GM21717 (cell line): Measurements from ENCODE around the gene C2CD2.
A peak's percentile ranks its signal among the peaks of the same experiment; 100 is the strongest.

Experiments used
- ATAC-seq: cut with Tn5 transposase; IDR thresholded peaks from one replicate; pipeline ENCODE4 v1.9.1; 2021; ENCODE audit warnings: mild to moderate bottlenecking, moderate library complexity; ENCODE audit not compliant: unreplicated experiment

Gene C2CD2

DNA sequence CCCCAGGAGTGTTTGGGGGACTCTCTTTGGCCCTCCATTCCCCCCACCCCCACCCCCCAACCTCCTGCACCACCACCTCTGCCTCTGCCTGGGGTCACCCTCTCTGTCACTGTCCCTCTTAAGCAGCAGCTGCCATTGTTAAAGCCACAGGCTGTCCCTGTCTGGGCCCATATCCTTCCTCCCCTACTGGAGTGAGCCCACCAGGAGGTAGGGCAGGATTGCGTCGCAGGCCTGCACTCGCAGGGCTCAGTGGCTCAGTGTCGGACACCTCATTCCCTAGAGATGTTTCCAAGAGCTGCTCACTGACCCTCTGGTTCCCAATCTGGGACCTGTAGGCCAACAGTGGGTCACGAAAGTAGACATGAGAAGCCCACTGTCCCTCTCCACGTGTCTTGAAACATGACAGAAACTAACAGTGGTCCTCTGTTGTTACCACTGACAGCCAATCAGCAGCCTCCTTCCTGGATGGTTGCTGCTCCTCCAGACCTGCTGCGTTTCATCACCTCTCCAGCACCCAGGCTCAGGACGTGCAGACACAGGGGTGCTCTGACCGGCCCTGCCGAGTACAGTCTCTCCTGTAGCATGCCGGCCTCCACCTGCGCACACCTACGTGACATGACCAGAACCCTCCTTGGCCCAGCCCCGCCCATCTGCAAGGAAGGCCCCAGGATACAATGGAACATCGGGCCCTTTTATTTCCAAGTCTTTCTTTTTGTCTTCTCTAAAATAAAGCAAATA is 82.4 kb downstream of the C2CD2 start:
- ATAC-seq = no peak

DNA sequence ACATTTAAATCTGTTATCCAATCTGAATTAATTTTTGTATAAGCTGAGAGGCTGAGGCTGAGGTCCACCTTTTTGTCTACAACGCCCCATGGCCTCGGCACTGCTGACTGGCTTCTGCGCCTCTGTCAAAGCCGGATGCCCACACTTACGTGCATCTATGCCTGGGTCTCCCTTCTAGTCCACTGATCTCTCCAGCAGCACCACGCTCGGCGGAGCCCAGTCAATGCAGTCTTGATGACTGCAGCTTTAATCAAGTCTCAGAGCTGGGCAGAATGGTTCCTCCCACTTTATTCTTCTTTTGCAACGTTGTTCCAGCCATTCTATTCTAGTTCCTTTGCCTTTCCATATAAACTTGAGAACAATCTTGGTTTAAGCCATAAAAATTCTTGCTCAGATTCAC is 84.0 kb downstream of the C2CD2 start:
- ATAC-seq = no peak

DNA sequence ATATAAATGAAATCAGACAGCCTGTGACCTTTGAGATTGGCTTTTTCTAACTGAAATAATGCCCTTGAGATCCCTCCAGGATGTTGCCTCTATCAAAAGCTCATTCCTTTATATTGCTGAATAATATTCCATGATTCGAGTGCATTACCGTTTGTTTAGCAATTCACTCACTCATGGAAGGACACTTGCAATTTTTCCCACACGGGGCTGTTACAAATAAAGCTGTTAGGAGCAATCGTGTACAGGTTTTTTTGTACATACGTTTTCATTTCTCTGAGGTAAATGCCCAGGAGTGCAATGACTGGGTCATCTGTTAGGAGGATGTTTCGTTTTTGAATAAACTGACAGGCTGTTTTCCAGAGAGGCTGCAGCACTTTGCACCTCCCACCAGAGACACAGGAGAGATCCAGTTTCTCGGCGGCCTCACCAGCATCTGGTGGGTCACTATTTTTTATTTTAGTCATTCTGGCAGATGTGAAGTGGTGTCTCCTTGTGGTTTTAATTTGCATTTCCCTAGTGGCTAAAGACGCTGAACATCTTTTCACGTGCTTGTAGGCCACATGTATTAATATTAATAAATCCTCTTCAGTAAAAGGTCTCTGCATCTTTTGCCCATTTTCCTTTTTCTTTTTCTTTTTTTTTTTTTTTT is 85.6 kb downstream of the C2CD2 start:
- ATAC-seq = peak; percentile 42

DNA sequence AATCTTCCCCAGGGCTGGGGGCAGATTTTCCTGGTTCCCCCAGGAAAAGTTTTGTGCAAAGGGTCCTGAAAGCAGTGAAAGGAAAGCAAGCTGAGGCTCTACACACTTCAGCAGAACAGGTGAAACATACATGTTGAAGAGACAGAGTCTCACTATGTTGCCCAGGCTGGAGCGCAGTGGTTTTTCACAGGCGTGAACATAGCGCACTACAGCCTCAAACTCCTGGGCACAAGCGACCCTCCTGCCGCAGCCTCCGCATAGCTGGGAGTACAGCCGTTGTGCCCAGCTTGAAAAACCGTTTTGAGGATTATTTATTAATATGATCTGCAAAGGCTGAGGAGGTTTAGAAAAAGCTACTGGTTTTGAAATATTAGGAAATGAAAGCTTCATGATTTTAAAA is 86.5 kb downstream of the C2CD2 start:
- no peak for ATAC-seq

DNA sequence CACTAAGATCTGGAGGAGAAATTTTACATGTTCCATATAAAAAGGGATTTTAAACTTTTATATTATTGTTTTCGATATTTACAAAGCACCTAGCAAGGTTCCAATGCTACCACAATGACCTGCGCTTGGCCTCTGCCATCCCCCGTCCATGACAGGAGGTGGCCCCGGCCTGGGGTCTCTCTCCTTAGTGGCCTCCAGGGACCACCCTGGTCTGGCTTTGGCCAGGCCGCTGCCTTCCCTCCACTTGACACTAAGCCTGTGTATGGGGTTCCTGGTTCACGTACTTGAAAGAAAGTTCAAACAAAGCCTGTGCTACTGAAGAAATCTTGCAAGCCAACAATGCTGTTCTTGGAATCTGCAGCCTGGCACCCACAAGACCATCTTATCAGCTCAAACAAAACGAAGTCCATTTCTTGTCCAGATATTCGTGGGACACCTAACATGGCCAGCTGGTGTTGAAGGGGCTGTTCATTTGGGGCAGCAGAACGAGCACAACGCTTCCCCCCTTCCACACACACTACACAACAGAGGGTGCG is 87.5 kb downstream of the C2CD2 start:
- ATAC-seq = no peak

DNA sequence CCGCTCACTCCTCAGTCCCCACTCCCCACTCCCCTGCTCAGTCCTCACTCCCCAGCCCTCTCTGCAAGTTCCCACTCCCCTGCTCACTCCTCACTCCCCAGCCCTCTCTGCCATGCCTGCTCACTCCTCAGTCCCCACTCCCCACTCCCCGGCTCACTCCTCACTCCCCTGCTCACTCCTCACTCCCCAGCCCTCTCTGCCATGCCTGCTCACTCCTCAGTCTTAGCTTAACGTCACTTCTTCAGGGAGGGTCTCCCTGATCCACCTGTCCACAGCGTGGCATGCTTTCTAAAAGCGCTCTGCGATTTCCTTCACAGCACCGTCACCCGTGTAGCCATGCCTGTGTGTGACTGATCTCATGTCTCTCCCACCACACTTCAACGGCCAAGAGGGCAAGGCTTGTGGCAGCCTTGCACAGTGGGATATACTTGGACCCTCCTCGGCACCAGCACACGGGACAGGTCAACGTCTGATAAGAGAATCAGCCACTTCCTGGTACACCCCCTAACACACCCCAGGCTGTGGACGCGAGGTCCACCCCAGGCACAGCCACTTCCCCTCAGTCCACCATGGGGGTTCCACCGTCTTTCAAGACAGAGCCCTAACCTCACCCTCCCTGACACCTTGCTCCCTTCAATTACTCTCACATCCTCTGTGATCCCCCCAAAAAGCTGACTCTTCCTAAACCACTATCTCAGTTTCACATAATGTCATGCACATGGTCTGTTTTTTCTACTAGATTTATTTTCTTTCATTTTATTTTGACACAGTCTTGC is 88.6 kb downstream of the C2CD2 start:
- peak; percentile 45 for ATAC-seq

DNA sequence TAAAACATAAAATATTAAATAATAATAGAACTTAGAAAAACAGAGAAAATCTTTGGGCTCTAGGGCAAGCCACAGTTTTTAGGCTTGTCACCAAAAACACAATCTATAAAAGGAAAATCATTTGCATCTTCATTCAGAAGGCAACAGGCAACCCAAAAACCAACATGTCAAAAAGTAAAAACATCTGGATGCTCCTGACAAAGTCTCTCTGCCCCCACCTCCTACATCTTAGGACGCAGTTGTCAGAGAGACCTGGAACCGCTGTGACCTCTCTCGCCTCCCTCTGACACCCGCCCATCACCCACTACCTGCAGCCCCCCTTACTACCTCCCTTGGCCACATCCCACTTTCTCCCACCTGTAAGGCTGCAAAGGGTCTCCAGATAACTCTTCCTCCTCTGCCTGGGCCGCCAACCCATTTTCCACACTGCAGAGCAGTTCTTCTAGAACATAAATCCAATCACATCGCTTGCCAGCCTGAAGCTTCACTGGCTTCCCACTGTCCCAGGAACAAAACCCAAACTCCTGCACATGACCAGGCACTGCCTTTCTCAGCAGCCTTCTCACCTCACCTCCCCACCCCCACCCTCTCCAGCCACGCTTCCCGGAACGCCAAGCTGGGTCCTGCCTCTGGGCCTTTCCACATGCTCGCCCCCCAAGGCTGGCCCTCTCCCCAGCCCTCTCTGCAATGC is 89.4 kb downstream of the C2CD2 start:
- ATAC-seq = no peak

DNA sequence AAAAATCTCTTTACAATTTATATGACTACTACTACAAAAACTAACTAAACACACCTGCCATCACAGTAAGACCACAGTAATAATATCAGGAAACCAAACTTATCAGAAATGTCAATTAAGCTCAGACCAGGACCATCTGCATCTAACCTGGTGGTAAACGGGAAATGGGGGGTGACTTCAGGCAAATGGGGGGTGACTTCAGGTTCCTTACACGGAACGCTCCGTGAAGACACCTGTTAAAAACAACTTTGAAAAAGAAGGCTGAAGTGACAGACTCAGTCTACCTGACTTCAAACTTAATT is 90.4 kb downstream of the C2CD2 start:
- no peak for ATAC-seq

DNA sequence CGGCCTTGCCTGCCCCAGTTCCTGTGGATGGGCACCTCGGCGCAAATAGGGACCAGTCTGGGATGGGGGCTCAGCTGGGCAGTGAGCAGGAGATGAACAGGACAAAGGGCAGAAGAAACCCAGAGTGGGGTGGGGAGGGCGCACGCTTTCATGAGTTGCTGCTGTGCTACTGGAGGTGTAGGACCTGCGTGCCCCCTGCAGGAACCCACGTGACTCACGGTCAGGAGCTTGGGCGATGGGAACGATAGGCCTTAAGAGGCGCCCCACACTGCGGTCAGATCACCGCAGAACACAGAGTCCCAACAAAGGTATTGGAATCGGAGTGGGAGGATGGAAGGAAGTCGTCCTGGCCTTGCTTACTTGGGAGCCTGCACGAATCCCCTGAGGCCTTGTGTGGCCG is 91.8 kb downstream of the C2CD2 start:
- ATAC-seq = no peak

DNA sequence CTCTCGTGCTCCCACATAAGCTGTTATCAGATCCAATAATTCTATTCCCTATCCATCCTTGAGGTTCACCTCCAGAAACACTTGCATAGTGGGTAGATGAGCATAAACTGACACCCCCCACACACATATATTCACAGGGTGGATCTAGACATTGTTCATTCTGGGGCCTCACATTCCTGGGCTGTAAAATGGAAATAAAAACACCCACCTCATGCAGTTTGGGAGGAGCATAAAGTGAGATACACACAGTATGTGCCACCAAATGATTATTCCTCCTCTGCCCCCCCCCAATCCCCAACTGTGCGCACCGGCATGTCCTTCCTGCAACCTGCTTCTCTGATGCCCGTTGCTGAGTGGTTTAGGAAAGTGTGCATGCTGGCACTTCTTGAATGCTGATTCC is 92.6 kb downstream of the C2CD2 start:
- ATAC-seq = no peak

DNA sequence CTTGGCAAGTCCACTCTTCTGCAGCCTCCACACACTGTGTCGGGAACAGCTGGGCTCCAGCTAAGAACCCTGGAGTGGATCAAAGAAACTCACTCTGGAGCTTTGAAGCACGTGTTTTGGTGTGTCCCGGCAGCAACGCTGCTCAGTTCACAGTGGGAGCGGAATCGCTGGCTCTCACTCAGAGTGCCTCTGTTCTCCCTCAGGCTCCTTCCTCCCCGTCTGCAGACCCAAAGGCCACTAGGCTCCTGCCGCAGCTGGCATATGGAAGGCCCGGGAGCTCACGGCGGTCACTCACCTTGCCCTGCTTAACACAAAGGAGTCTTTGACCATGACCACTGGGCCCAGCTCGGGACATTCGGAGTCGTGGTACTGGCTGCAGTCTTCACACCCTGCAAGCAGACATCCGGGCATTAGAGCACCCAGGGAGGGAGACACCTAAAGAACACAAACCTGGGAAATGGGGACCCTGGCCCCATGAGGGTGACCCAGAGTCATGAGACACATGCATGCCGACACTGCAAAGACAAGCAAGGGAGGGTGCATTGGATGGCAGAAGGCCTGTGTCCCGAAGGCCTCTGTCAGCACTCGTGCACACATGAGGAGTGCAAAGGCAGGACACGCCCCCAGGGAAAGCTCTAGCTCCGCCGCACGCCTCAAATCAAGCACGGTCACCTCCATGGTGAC is 94.4 kb downstream of the C2CD2 start:
- ATAC-seq = no peak

DNA sequence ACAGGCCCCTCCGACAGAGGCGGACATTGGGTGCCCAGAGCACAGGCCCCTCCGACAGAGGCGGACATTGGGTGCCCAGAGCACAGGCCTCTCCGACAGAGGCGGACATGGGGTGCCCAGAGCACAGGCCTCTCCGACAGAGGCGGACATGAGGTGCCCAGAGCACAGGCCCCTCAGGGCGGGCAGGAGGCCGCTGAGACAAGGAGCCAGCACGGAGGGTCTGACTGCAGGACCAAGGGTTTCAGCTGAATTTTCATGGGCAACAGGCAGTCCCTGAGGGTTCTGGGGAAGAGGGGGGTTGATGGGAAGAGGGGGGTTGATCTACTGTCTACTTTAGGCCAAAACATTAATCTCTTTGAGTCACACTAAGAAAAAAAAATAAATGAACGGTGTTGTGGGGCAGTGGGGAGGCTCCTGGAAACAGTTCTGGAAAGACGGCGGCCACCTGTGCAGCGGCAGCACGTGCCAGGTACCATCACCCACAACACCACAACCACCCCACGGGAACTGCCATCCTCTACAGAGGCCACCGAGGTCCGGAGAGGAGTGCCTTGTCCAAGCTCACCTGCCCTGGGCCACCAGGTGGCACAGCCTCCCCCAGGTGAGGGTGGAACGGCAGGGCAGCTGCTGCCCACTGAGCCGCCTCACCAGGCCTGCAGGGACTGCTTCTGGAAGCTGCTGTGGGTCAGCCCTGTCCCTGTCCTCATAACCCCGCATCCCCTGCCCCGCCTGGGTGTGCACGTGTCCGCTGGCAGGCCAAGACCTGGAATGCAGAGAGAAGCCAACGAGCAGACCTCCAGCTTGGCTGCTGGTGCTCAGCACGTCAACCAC is 95.1 kb downstream of the C2CD2 start:
- ATAC-seq = no peak

DNA sequence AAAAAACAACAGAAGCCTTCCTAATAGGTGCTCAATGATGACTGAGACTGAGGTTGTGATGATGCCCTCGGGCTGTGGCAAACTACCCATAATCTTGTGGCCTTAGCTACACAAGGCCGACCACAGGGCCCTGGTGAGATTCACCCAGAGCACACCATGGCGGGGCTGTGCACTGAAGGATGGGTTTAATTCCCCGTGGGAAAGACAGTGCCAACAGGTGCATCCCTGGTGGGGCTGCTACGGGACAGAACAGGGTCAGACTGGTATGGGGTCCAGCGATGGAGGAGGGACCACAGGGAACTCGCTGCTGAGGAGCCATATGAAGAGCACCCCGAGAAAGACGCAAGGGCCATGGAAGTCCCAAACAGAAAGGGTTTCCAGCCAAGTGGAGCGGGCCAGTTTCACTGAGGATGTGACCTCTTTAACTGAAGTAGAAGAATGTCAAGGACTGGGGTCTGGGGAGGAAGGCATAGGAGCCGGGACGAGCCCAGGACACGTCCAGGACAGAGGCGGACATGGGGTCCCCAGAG is 96.0 kb downstream of the C2CD2 start:
- no peak for ATAC-seq

DNA sequence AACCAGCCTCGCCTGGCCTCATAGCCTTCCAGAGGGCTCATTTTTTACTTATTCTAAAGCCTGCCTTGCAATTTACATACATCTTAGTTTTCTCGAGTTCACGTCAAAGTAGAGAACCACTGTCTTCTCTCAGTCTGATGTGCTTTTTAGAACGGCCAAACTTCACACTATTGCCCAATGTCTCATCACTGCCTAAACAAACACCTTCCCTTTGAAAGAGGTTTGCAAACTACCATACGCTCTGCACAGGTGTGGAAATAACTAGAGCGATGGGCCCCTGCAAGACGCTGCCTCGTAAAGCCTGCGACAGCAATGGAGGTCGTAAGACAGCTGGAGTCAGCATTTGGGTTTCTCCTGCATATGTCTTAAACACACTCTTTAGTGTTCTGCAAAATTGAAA is 97.2 kb downstream of the C2CD2 start:
- ATAC-seq = no peak

DNA sequence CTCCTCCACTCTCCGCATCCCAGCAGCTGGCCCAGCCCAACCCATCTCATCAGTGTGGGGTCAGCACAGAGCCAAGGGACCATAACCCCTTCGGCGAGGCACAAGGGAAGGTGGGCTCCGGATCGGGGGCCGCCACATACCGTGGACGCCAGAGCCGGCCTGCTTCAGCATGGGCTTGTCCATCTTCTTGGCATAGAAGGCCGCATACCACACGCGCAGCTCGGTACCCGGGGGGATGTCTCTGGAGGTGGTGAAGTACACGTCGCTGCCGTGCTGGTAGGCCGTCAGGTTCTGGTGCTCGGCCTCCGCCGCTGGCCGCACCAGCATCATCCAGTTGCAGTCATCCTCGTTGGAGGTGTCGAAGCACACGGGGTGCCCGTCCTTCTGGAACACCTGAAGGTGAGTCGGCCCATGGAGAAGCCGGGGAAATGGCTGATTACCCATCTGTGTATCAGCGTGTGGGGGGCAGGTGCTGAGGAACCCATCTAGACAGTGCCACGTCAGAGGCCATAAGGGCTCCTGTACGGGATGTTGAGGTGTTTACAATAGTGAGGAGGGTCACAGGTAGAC is 99.3 kb downstream of the C2CD2 start:
- ATAC-seq = no peak

DNA sequence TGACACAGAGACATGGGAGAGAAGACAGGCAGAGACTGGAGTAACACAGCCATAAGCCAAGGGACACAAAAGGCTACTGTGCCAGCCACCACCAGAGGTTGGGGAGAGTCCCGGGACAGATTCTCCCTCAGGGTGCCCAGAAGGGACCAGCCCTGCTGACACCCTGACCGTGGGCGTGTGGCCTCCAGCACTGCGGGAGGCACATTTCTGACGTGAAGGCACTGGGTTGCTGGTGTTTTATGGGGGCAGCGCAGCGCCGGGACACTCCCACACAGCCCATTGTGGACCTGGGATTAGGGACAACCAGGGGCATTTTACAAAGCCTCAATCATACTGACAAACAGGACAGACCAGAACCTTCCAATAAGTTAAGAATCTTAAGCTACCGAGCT is 100.9 kb downstream of the C2CD2 start:
- no peak for ATAC-seq

DNA sequence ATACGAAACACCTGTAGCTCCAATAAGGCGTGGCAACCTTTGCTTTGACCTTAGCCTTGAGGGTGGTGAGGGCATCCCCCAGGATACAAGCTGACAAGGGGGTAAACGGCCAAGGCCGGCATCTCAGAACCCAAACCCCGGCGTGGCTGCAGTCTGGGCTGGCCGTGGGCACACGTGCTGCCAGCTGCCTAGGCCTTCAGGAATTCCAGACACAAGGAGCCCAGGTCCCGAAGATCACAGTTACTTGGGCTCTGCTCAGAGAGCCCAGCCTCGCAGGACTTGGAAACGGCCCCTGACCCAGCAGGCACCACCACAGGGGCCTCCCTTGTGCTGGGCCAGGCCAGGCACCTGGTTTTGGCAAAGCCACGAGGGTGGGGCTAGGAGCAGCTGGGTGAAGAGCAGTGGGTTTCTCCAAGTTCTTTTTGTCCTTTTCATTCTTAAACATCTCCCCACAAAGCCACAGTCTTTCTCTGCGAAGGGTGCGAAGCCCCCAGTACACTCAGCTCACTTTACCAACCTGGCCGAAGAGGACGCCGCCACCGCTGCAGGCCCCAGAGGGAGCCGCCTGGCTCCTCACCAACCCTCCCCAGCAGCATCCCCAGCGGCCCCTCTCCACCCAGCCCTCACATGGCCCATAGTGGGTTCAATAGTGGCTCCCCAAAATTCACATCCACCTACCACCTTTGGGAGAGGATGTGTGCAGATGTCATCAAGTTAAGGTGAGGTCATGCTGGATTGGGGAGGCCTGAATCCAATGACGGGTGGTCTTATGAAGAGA is 101.5 kb downstream of the C2CD2 start:
- ATAC-seq = no peak

DNA sequence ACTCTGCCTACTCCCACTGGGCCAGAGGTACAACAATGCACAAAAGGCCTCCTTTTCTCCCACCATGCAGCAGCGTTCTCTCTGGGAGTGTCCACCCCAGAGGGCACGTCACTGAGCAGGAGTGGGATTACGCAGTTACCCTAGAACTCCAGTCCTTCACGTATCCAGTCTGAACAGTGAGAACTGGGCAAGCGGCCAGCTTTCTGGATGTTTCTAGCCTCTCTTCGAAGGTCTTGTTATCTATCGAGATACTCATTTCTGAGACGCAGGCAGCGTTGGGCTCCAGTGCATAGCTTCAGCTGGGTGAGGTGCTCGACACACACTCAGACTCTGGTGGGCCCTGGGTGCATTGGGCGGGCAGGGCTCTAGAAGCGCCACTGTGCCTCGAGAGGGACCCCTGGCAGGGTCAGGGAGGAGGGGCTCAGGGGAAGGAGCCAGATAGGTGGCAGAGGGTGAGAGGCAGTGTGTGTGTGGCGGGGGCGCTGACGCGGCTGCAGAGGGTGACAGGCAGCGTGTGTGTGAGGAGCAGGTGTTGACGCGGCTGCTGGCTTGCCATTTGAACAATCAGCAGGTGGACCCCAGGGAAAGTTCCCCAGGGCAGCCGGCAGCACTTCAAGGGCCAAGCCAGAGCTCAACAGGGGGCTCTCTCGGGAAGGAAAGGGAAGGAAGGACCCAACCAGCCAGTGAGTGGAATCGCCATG is 102.6 kb downstream of the C2CD2 start:
- ATAC-seq = no peak
